Karpas-422 (cell line): ENCODE results near the gene PGAM4. TPM values are rescaled to one million over a fixed set of nuclear protein-coding genes. Genes with fewer than 3 reads are reported as not detected.
A peak's percentile ranks its signal among the peaks of the same experiment; 100 is the strongest.
"Not testable (repeated sequence)": the region's sequence is repeated elsewhere in the genome, so short reads cannot be mapped to it uniquely, and the experiment has no call there.

ENCODE experiments used
- DNase-seq: peaks from one replicate; pipeline ENCODE4 v3.0.0-alpha.2; 2015
- H2AFZ ChIP-seq: fragments of 200-600 bp; sonication (generic); 2 replicates; pipeline ENCODE4 v1.6.1; 2014; ENCODE audit warnings: antibody characterized with exemption, low read length, mixed read lengths
- H3K27ac ChIP-seq: fragments of 200-600 bp; sonication (generic); 2 replicates; pipeline ENCODE4 v1.5.1; 2014; ENCODE audit warnings: mild to moderate bottlenecking, low read length, moderate library complexity
- H3K27me3 ChIP-seq: fragments of 200-600 bp; sonication (generic); 2 replicates; pipeline ENCODE4 v1.6.1; 2014; ENCODE audit warnings: low read length, mixed read lengths
- H3K36me3 ChIP-seq: fragments of 200-600 bp; sonication (generic); 2 replicates; pipeline ENCODE4 v1.6.1; 2014; ENCODE audit warnings: low read length, mixed read lengths; ENCODE audit not compliant: insufficient read depth
- H3K4me1 ChIP-seq: fragments of 200-600 bp; sonication (generic); 2 replicates; pipeline ENCODE4 v1.6.1; 2014; ENCODE audit warnings: mild to moderate bottlenecking, low read length, mixed read lengths
- H3K4me2 ChIP-seq: fragments of 200-600 bp; sonication (generic); 2 replicates; pipeline ENCODE4 v1.6.1; 2014; ENCODE audit warnings: low read length, low read depth, mild to moderate bottlenecking; ENCODE audit not compliant: poor library complexity, severe bottlenecking
- H3K4me3 ChIP-seq: fragments of 200-600 bp; sonication (generic); 2 replicates; pipeline ENCODE4 v1.5.1; 2014; ENCODE audit warnings: mild to moderate bottlenecking, antibody characterized with exemption, low read length, mixed read lengths
- H3K79me2 ChIP-seq: fragments of 200-600 bp; sonication (generic); 2 replicates; pipeline ENCODE4 v1.6.1; 2014; ENCODE audit warnings: mild to moderate bottlenecking, low read length, mixed read lengths
- H3K9ac ChIP-seq: fragments of 200-600 bp; sonication (generic); 2 replicates; pipeline ENCODE4 v1.6.0; 2014; ENCODE audit warnings: low read length
- H3K9me2 ChIP-seq: fragments of 200-600 bp; sonication (generic), shearing (Covaris generic); replicated peaks from 2 replicates; pipeline ENCODE4 v1.6.0; 2014; ENCODE audit warnings: mild to moderate bottlenecking, low read length, moderate library complexity; ENCODE audit not compliant: insufficient read depth
- H3K9me3 ChIP-seq: fragments of 300-700, 200-600 bp; sonication (generic); 2 replicates; pipeline ENCODE4 v1.6.1; 2014; ENCODE audit warnings: low read length, mixed read lengths
- H4K20me1 ChIP-seq: fragments of 200-600 bp; sonication (generic); 2 replicates; pipeline ENCODE4 v1.6.1; 2014; ENCODE audit warnings: mild to moderate bottlenecking, antibody characterized with exemption, low read length, low read depth; ENCODE audit not compliant: insufficient read depth
- total RNA-seq: library from RNA; depleted of rRNA; stranded (reverse); fragments of >200 nt; shearing (Covaris generic); gene quantifications from 2 replicates; pipeline ENCODE4 v1.2.3, GENCODE V29; 2014; ENCODE audit warnings: low replicate concordance

The PGAM4 gene
- total RNA-seq, 1 experiment from 2014 or later: not detected

GRCh38 chrX:77945910-77946545, 23.4 kb downstream of the PGAM4 start:
- Histone ChIP-seq H3K4me3 (no peak overlapping the region), H4K20me1 (no peaks in the 10 kb centered on the region), H3K27me3 (no peaks in the 10 kb centered on the region), H3K9ac (no peak overlapping the region), H3K36me3 (no peaks in the 10 kb centered on the region), H3K4me1 (peaks cover 8% of the 10 kb centered on the region), H3K27ac (no peak overlapping the region), H3K4me2 (no peak overlapping the region), H3K9me3 (no peaks in the 10 kb centered on the region), H3K9me2 (no peaks in the 10 kb centered on the region), H3K79me2 (no peaks in the 10 kb centered on the region), H2AFZ (no peak overlapping the region)
- no peak for DNase-seq

- H3K27me3 ChIP-seq, H3K27ac ChIP-seq, H3K79me2 ChIP-seq, H3K9me2 ChIP-seq, H3K4me3 ChIP-seq, H3K9me3 ChIP-seq, H3K4me1 ChIP-seq, H3K36me3 ChIP-seq, H4K20me1 ChIP-seq, H3K9ac ChIP-seq, H3K4me2 ChIP-seq, DNase-seq, H2AFZ ChIP-seq: not testable (repeated sequence)
Observed at GRCh38 chrX:77945031-77945430, 24.4 kb downstream of the PGAM4 start.

GRCh38 chrX:77938083-77938680, 31.3 kb downstream of the PGAM4 start:
- Histone ChIP-seq H3K4me2 (no peak overlapping the region), H3K9ac (no peak overlapping the region)

GRCh38 chrX:77937291-77937690, 32.1 kb downstream of the PGAM4 start:
- Histone ChIP-seq H3K4me3 (no peak overlapping the region), H3K4me2 (no peak overlapping the region), H3K27ac (no peak overlapping the region), H4K20me1 (no peaks in the 10 kb centered on the region), H2AFZ (no peak overlapping the region), H3K36me3 (no peaks in the 10 kb centered on the region), H3K4me1 (no peaks in the 10 kb centered on the region), H3K9me3 (no peaks in the 10 kb centered on the region), H3K27me3 (no peaks in the 10 kb centered on the region), H3K79me2 (no peaks in the 10 kb centered on the region), H3K9me2 (no peaks in the 10 kb centered on the region), H3K9ac (no peak overlapping the region)
- DNase-seq: no peak

More at GRCh38 chrX:77938083-77938680, 31.3 kb downstream of the PGAM4 start:
- Histone ChIP-seq H3K36me3 (no peaks in the 10 kb centered on the region), H3K79me2 (no peaks in the 10 kb centered on the region), H4K20me1 (no peaks in the 10 kb centered on the region), H3K9me3 (no peaks in the 10 kb centered on the region), H3K27ac (no peak overlapping the region), H3K9me2 (no peaks in the 10 kb centered on the region), H3K4me3 (no peak overlapping the region), H3K27me3 (no peaks in the 10 kb centered on the region), H2AFZ (no peak overlapping the region), H3K4me1 (peaks cover 6% of the 10 kb centered on the region)
- DNase-seq: no peak

- no peaks in the 10 kb centered on the region for H3K4me1 ChIP-seq
- no peaks in the 10 kb centered on the region for H3K36me3 ChIP-seq
- no peaks in the 10 kb centered on the region for H3K9me3 ChIP-seq
- H3K4me3 ChIP-seq: no peak overlapping the region
- no peak overlapping the region for H3K4me2 ChIP-seq
- no peaks in the 10 kb centered on the region for H4K20me1 ChIP-seq
- no peak for DNase-seq
- no peaks in the 10 kb centered on the region for H3K79me2 ChIP-seq
- H3K9me2 ChIP-seq: no peaks in the 10 kb centered on the region
- no peaks in the 10 kb centered on the region for H3K27me3 ChIP-seq
- H3K9ac ChIP-seq: no peak overlapping the region
- H2AFZ ChIP-seq: no peak overlapping the region
- H3K27ac ChIP-seq: no peak overlapping the region
Observed at GRCh38 chrX:77936299-77936698, 33.1 kb downstream of the PGAM4 start.

- Histone ChIP-seq H3K9ac (no peak overlapping the region), H3K36me3 (no peaks in the 10 kb centered on the region), H3K27me3 (no peaks in the 10 kb centered on the region), H3K4me3 (no peak overlapping the region), H3K9me2 (no peaks in the 10 kb centered on the region), H3K27ac (no peak overlapping the region), H3K4me1 (no peaks in the 10 kb centered on the region), H2AFZ (no peak overlapping the region), H3K79me2 (no peaks in the 10 kb centered on the region), H3K4me2 (no peak overlapping the region), H3K9me3 (no peaks in the 10 kb centered on the region), H4K20me1 (no peaks in the 10 kb centered on the region)
- no peak for DNase-seq
Observed at GRCh38 chrX:77935886-77936285, 33.6 kb downstream of the PGAM4 start.

GRCh38 chrX:77930581-77930980, 38.9 kb downstream of the PGAM4 start:
- H2AFZ ChIP-seq: no peak overlapping the region
- H3K27me3 ChIP-seq: no peaks in the 10 kb centered on the region
- no peaks in the 10 kb centered on the region for H3K79me2 ChIP-seq
- no peak overlapping the region for H3K4me2 ChIP-seq
- no peak overlapping the region for H3K9ac ChIP-seq
- peaks cover 4% of the 10 kb centered on the region for H3K4me1 ChIP-seq
- H3K9me2 ChIP-seq: no peaks in the 10 kb centered on the region
- H3K36me3 ChIP-seq: no peaks in the 10 kb centered on the region
- H3K9me3 ChIP-seq: no peaks in the 10 kb centered on the region
- no peaks in the 10 kb centered on the region for H4K20me1 ChIP-seq
- no peak for DNase-seq
- H3K4me3 ChIP-seq: no peak overlapping the region
- H3K27ac ChIP-seq: no peak overlapping the region

- H2AFZ ChIP-seq: no peak overlapping the region
- H3K27me3 ChIP-seq: no peaks in the 10 kb centered on the region
- no peak for DNase-seq
- no peaks in the 10 kb centered on the region for H3K9me3 ChIP-seq
- H4K20me1 ChIP-seq: no peaks in the 10 kb centered on the region
- peak overlapping the region; percentile 34; the same call in 1 of the 2 replicates for H3K4me3 ChIP-seq
- H3K4me1 ChIP-seq: peaks cover 7% of the 10 kb centered on the region
- H3K27ac ChIP-seq: no peak overlapping the region
- H3K9me2 ChIP-seq: no peaks in the 10 kb centered on the region
- peak overlapping the region; percentile 35; the same call in 1 of the 2 replicates for H3K9ac ChIP-seq
- H3K36me3 ChIP-seq: no peaks in the 10 kb centered on the region
- peak overlapping the region; percentile 59 for H3K4me2 ChIP-seq
- H3K79me2 ChIP-seq: no peaks in the 10 kb centered on the region
Observed at GRCh38 chrX:77925764-77926163, 43.7 kb downstream of the PGAM4 start.
